Hepatocyte (in vitro differentiated cells): ENCODE data around the gene GINS1. TPM values are rescaled to one million over a fixed set of nuclear protein-coding genes. Genes with fewer than 3 reads are reported as not detected.

ENCODE experiments used
- DNase-seq: peaks from one replicate; pipeline ENCODE4 v3.0.0-alpha.2; 2016; ENCODE audit warnings: low spot score
- H2AFZ ChIP-seq: fragments of 200-600 bp; sonication (generic); 2 replicates; pipeline ENCODE4 v1.6.0; 2016; ENCODE audit warnings: antibody characterized with exemption, mild to moderate bottlenecking
- H3K27ac ChIP-seq: fragments of 200-600 bp; sonication (generic); 2 replicates; pipeline ENCODE4 v1.5.1; 2016; ENCODE audit warnings: mild to moderate bottlenecking
- H3K27me3 ChIP-seq: fragments of 200-600 bp; sonication (generic); 2 replicates; pipeline ENCODE4 v1.6.1; 2016
- H3K36me3 ChIP-seq: fragments of 200-600 bp; sonication (generic); replicated peaks from 2 replicates; pipeline ENCODE4 v1.5.1; 2016; ENCODE audit warnings: low read depth; ENCODE audit not compliant: insufficient read depth
- H3K4me1 ChIP-seq: fragments of 200-600 bp; sonication (generic); 2 replicates; pipeline ENCODE4 v1.5.1; 2016; ENCODE audit warnings: mild to moderate bottlenecking, moderate library complexity; ENCODE audit not compliant: insufficient read depth
- H3K4me2 ChIP-seq: fragments of 200-600 bp; sonication (generic); 2 replicates; pipeline ENCODE4 v1.6.0; 2016
- H3K4me3 ChIP-seq: fragments of 200-600 bp; sonication (generic); 2 replicates; pipeline ENCODE4 v1.5.1; 2016; ENCODE audit warnings: mild to moderate bottlenecking
- H3K79me2 ChIP-seq: fragments of 200-600 bp; sonication (generic); 2 replicates; pipeline ENCODE4 v1.6.0; 2017; ENCODE audit warnings: mild to moderate bottlenecking
- H3K9me2 ChIP-seq: fragments of 200-600 bp; sonication (generic); replicated peaks from 2 replicates; pipeline ENCODE4 v1.6.0; 2017; ENCODE audit warnings: mild to moderate bottlenecking; ENCODE audit not compliant: insufficient read depth
- H3K9me3 ChIP-seq: fragments of 200-600 bp; sonication (generic); 2 replicates; pipeline ENCODE4 v1.5.1; 2016; ENCODE audit warnings: low read depth, mild to moderate bottlenecking
- H4K20me1 ChIP-seq: fragments of 200-600 bp; sonication (generic); 2 replicates; pipeline ENCODE4 v1.6.0; 2016; ENCODE audit warnings: mild to moderate bottlenecking; ENCODE audit not compliant: insufficient read depth, poor library complexity, severe bottlenecking
- EZH2 ChIP-seq: fragments of 200-600 bp; sonication (generic); IDR thresholded peaks from 2 replicates; pipeline ENCODE4 v1.6.1; 2016; ENCODE audit warnings: antibody characterized with exemption, mild to moderate bottlenecking, borderline replicate concordance
- EZH2phosphoT487 ChIP-seq: fragments of 200-600 bp; sonication (generic); IDR thresholded peaks from one replicate; pipeline ENCODE4 v1.6.1; 2018; ENCODE audit warnings: antibody characterized with exemption, mild to moderate bottlenecking, low read depth, moderate library complexity; ENCODE audit not compliant: unreplicated experiment, severe bottlenecking
- WGBS: methylation state at CpG from one replicate; pipeline ENCODE4 v1.1.6; 2016; ENCODE audit warnings: low lambda C conversion rate; ENCODE audit errors: missing lambda C conversion rate; 5-methylcytosine and 5-hydroxymethylcytosine counted together
- polyA plus RNA-seq: library from polyadenylated mRNA; unstranded; fragments of >200 nt; fragmentation: Nextera tagmentation; extraction: Ambion mirVana; gene quantifications from 2 replicates; pipeline ENCODE4 v1.2.1, GENCODE V29; 2016
- total RNA-seq: library from RNA; depleted of rRNA; stranded (reverse); fragments of >200 nt; gene quantifications from 2 replicates; pipeline ENCODE4 v1.2.3, GENCODE V29; 2014
- TF ChIP-seq, protein P1 (sequence below): fragments of 200-600 bp; sonication (generic); IDR thresholded peaks from 2 replicates; pipeline ENCODE4 v1.5.1; 2016; ENCODE audit warnings: antibody characterized with exemption, mild to moderate bottlenecking; ENCODE audit not compliant: poor library complexity

Gene GINS1
- total and polyA plus RNA-seq, 2 experiments from 2014 or later: 6.5 to 7.6 TPM

DNA sequence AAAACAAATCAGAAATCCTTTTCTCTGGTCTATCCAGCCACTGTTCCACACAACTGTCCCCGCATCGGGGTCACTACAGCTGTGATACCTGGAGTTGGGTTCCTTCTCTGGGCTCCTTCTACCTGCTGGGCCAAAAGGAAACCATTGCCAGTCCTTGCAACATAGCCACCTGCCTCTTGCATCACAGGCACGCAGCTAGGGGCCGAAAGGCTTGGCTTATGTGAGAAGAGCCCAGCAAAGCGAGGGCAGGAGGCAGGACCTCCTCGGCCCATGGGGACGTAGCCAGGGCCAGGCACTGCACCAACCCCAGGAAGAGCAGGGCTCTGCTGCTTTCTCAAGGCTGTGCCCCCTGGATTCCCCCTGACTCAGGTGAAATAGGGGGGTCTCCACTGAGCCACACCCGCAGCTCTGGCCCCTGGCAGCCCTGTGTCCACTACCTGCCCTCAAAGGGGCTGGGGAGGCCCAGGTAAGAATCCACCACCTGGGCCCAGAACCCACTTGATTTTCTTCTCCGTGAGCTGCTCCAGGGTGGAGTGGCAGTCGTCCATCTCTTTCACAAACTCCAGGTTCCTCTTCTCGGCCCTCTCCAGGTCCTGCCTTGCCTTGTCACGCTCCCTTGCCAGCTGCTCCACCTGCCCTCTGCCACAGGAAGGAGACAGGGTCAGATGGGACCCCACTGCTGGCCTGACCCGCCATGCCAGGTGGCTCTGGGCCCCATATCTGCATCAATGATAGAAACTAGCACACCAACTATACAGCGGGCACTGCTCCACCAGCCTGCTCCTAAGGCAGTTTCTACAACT lies 88.9 kb downstream of the GINS1 start:
- DNase-seq: no peak
- 97% methylated on average over 14 of the region's 14 CpGs for WGBS
- H3K9me2 ChIP-seq: no peaks in the 10 kb centered on the region
- H3K79me2 ChIP-seq: no peaks in the 10 kb centered on the region
- H3K9me3 ChIP-seq: no peaks in the 10 kb centered on the region
- H3K27ac ChIP-seq: no peak overlapping the region
- no peaks in the 10 kb centered on the region for H4K20me1 ChIP-seq
- no peaks in the 10 kb centered on the region for H3K27me3 ChIP-seq
- no peak overlapping the region for H3K4me2 ChIP-seq
- H2AFZ ChIP-seq: no peak overlapping the region
- H3K4me1 ChIP-seq: no peaks in the 10 kb centered on the region
- no peak overlapping the region for H3K4me3 ChIP-seq
- H3K36me3 ChIP-seq: no peaks in the 10 kb centered on the region
- TF ChIP-seq EZH2 (no peak), EZH2phosphoT487 (no peak)
- TF ChIP-seq, protein P1, sequence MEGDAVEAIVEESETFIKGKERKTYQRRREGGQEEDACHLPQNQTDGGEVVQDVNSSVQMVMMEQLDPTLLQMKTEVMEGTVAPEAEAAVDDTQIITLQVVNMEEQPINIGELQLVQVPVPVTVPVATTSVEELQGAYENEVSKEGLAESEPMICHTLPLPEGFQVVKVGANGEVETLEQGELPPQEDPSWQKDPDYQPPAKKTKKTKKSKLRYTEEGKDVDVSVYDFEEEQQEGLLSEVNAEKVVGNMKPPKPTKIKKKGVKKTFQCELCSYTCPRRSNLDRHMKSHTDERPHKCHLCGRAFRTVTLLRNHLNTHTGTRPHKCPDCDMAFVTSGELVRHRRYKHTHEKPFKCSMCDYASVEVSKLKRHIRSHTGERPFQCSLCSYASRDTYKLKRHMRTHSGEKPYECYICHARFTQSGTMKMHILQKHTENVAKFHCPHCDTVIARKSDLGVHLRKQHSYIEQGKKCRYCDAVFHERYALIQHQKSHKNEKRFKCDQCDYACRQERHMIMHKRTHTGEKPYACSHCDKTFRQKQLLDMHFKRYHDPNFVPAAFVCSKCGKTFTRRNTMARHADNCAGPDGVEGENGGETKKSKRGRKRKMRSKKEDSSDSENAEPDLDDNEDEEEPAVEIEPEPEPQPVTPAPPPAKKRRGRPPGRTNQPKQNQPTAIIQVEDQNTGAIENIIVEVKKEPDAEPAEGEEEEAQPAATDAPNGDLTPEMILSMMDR: no peak

DNA sequence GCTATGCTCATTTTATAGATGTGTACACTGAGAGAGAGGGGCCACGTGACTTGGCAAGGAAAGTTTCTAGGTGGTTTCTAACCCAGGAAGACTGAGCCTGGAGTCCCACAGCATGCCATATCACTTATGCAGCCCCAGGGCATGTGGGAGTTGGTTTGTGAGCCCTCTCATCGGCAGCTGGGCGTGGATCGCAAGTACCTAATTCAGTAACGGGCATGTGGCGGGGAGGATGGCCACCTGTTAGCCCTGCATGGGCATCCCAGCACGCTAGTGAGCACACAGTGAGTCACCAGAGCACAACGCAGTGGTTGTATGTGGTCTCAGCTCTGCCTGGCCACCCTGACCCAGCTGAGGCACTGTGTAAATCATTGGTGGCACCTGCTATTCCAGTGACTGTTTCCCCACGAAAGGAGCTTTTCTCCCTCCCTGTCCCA lies 89.5 kb downstream of the GINS1 start:
- 88% methylated on average over 9 of the region's 9 CpGs for WGBS
- Histone ChIP-seq H3K79me2 (no peaks in the 10 kb centered on the region), H3K27me3 (no peaks in the 10 kb centered on the region), H2AFZ (no peak overlapping the region), H3K4me3 (no peak overlapping the region), H3K4me2 (no peak overlapping the region), H4K20me1 (no peaks in the 10 kb centered on the region), H3K9me3 (no peaks in the 10 kb centered on the region), H3K9me2 (no peaks in the 10 kb centered on the region), H3K36me3 (no peaks in the 10 kb centered on the region), H3K4me1 (no peaks in the 10 kb centered on the region), H3K27ac (no peak overlapping the region)
- TF ChIP-seq EZH2 (no peak), EZH2phosphoT487 (no peak)
- TF ChIP-seq, protein P1: no peak
- no peak for DNase-seq

DNA sequence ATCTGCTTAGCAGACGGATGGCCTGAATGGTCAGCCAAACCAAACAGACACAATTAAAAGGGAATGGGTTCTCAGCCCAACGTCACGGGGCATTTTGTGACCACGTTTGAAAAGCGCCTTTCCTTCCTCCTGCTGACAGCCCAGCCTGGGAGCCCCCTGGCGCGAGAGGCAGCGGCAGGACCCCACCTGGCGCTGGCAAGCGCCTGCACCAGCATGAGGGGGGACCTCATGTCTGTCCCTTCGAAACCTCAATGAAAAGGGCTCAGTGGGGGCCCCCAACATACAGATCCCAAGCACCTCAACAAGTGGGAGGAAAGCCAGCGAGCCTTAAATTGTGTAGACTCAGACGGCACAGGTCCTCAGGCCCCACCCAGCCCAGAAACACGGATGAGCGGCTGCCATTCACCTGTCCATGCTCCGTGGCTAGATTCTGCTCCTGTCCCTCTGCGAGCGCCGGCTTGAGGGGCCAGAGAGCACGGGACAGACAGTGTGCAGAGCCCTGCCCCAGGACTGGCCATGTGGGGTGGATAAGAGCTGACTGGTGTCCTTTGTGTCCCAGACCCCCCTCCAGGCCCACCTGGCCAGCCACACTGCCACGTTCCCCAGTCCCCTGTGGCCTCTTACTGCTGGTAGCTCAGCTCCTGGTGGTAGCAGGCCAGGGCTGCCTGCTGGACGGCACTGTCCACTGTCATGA lies 90.3 kb downstream of the GINS1 start:
- TF ChIP-seq, protein P1: no peak
- TF ChIP-seq EZH2 (no peak), EZH2phosphoT487 (no peak)
- H4K20me1 ChIP-seq: no peaks in the 10 kb centered on the region

More for the DNA sequence above, 90.3 kb downstream of the GINS1 start:
- WGBS: 97% methylated on average over 22 of the region's 22 CpGs
- H3K9me2 ChIP-seq: no peaks in the 10 kb centered on the region
- H3K4me1 ChIP-seq: no peaks in the 10 kb centered on the region
- no peaks in the 10 kb centered on the region for H3K79me2 ChIP-seq
- DNase-seq: no peak
- no peak overlapping the region for H3K4me3 ChIP-seq
- no peaks in the 10 kb centered on the region for H3K36me3 ChIP-seq
- no peaks in the 10 kb centered on the region for H3K9me3 ChIP-seq
- H2AFZ ChIP-seq: no peak overlapping the region
- no peak overlapping the region for H3K4me2 ChIP-seq
- H3K27me3 ChIP-seq: no peaks in the 10 kb centered on the region
- H3K27ac ChIP-seq: no peak overlapping the region

Other genes with a start within 250 kb of the GINS1 start
- 58.1 and 80.4 TPM in 2 replicates for gene ENTPD6, start 212.0 kb upstream of the GINS1 start, total RNA-seq
- 87.1 and 92.0 TPM in 2 replicates for gene ENTPD6, start 212.0 kb upstream of the GINS1 start, polyA plus RNA-seq
- gene PYGB, start 159.6 kb upstream of the GINS1 start, total RNA-seq: 52.0 and 61.1 TPM in 2 replicates
- gene PYGB, start 159.6 kb upstream of the GINS1 start, polyA plus RNA-seq: 35.0 and 45.3 TPM in 2 replicates
- gene ABHD12, start 16.8 kb upstream of the GINS1 start, total RNA-seq: 63.0 and 69.5 TPM in 2 replicates
- 150 and 187 TPM in 2 replicates for gene ABHD12, start 16.8 kb upstream of the GINS1 start, polyA plus RNA-seq
- gene NINL, start 177.9 kb downstream of the GINS1 start, total RNA-seq: 23.2 and 27.1 TPM in 2 replicates
- gene NINL, start 177.9 kb downstream of the GINS1 start, polyA plus RNA-seq: 24.5 and 31.7 TPM in 2 replicates
- gene NANP, start 216.3 kb downstream of the GINS1 start, total RNA-seq: 7.1 and 8.5 TPM in 2 replicates
- 3.7 and 5.4 TPM in 2 replicates for gene NANP, start 216.3 kb downstream of the GINS1 start, polyA plus RNA-seq